Thyroid gland (tissue), 4 donors: ENCODE results near the gene THRB.

Experiments used
- POLR2A ChIP-seq, 2 donors: fragments of 450-650 bp; IDR thresholded peaks; one replicate each; pipeline ENCODE4 v1.6.1; 2017; ENCODE audit warnings: antibody characterized with exemption in 2 of 2, mild to moderate bottlenecking in 2 of 2, moderate library complexity in 1 of 2
- TF ChIP-seq, protein P1 (sequence below), 6 experiments: fragments of 200-600 bp in 3 of 6; fragments of 450-650 bp in 3 of 6; sonication (generic) in 3 of 6; IDR thresholded peaks; one replicate each; pipeline ENCODE4 v1.5.1; 2016 to 2019; ENCODE audit warnings: antibody characterized with exemption in 6 of 6, mild to moderate bottlenecking in 2 of 6, inconsistent platforms in 1 of 6, moderate library complexity in 1 of 6

DNA sequence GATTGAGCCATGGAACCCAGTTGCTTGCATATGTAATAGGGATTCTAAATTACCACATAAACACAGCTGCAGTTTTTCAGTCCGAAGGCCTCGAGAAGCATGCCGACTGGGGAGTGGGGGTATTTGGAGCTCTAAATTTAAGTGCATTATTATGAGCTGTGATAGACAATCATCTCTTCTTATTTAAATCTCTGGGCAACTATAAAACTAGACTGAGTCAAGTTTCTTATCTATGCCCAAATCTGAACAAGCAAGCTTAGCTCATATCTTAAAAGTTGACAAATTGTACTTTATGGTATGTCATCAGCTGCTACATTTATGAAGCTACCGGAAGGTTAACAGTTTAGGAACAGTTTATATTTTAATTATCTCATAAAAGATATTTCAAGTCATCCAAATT is 19.5 kb upstream of the THRB start:
- TF ChIP-seq, protein P1, sequence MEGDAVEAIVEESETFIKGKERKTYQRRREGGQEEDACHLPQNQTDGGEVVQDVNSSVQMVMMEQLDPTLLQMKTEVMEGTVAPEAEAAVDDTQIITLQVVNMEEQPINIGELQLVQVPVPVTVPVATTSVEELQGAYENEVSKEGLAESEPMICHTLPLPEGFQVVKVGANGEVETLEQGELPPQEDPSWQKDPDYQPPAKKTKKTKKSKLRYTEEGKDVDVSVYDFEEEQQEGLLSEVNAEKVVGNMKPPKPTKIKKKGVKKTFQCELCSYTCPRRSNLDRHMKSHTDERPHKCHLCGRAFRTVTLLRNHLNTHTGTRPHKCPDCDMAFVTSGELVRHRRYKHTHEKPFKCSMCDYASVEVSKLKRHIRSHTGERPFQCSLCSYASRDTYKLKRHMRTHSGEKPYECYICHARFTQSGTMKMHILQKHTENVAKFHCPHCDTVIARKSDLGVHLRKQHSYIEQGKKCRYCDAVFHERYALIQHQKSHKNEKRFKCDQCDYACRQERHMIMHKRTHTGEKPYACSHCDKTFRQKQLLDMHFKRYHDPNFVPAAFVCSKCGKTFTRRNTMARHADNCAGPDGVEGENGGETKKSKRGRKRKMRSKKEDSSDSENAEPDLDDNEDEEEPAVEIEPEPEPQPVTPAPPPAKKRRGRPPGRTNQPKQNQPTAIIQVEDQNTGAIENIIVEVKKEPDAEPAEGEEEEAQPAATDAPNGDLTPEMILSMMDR (IDR thresholded peaks at IDR 0.05), result no peak
- no peak for TF ChIP-seq POLR2A (IDR thresholded peaks at IDR 0.05)
